Measurements from ENCODE around the gene CHRNB2. TPM values are rescaled to one million over a fixed set of nuclear protein-coding genes. Genes with fewer than 3 reads are reported as not detected.
A peak's percentile ranks its signal among the peaks of the same experiment; 100 is the strongest.

CHRNB2 gene
- total and polyA plus RNA-seq, 9 of the 15 experiments (the other 6 are each of a cell fraction or from before 2014, with no cell fraction given): 0.01 TPM; not detected in 8

DNA sequence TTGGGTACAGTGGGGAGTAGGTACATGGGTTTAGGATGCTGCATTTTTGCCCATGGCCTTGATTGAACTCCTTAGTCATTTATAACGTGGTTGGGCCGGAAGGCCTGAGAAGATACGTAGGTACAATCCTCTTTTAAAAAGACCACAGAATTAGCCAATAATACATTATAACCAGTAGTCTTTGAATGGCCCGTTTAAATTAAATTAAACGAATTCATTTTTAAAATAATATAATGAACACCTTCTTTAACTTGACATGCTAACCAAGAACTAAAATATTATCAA is 60.5 kb downstream of the CHRNB2 start:
- Histone ChIP-seq H3K27ac (ENCODE audit: extremely low read depth, low read depth, low read length) (peak overlapping the region; percentile 92), H3K9ac (ENCODE audit: insufficient read depth in 1 of 2, low read depth in 2 of 2, low read length in 2 of 2) (peak overlapping the region in 1 of 2 experiments; percentile 89; a peak in 2 of 4 replicates), H3K4me3 (peak overlapping the region; percentile 93), H3K27me3 (ENCODE audit: control insufficient read depth in 2 of 2, insufficient read depth in 2 of 2, low read length in 2 of 2) (no peaks in the 10 kb centered on the region), H3K9me3 (replicated peaks; ENCODE audit: control insufficient read depth, insufficient read depth, low read depth, low read length) (peaks cover 17% of the 10 kb centered on the region; the same call in 1 of the 2 replicates), H3K36me3 (ENCODE audit: control insufficient read depth, insufficient read depth, low read length) (peaks cover 13% of the 10 kb centered on the region; the same call in 2 of the 3 replicates), H2AFZ (ENCODE audit: low read depth, low read length) (peak overlapping the region; percentile 100), H3K4me1 (replicated peaks in 1 of 2; ENCODE audit: control insufficient read depth in 2 of 2, insufficient read depth in 2 of 2, low read length in 2 of 2) (peaks cover 17% of the 10 kb centered on the region in 2 experiments), H4K20me1 (replicated peaks; ENCODE audit: control insufficient read depth, insufficient read depth, low read length) (no peaks in the 10 kb centered on the region), H3K79me2 (ENCODE audit: control insufficient read depth, insufficient read depth, low read length) (peaks cover 45% of the 10 kb centered on the region), H3K9me1 (ENCODE audit: control insufficient read depth, insufficient read depth, low read length) (no peaks in the 10 kb centered on the region), H3K4me2 (ENCODE audit: insufficient read depth, low read length) (peak overlapping the region; percentile 89)
- in situ Hi-C loops (cut with MboI): no loop called here
- no peak for FAIRE-seq
- ATAC-seq: no peak
- 42% methylated on average over 5 of the region's 5 CpGs for WGBS (ENCODE audit: insufficient coverage, low coverage, missing lambda C conversion rate)
- ChIA-PET CTCF (ENCODE audit: low intra/inter-chr PET ratio) (no interaction called here), POLR2A (interaction anchor here (1.7 kb wide), 1 partner anchor 17 kb away, joined by 6 read pairs; no protein-coding TSS in a partner anchor)
- intact Hi-C loops (cut with micrococcal nuclease): no loop called here
- BruUV-seq (replicated peaks): TSS peak; percentile 90
- no peak for DNase-seq (ENCODE audit: extremely low read depth in 1 of 4, low spot score in 3 of 4)
- TF ChIP-seq ZKSCAN1 (IDR thresholded peaks at IDR 0.05; ENCODE audit: low read depth, low read length) (no peak), U2AF1 (optimal IDR thresholded peaks at IDR 0.05; ENCODE audit: low read depth, low read length) (no peak), SLC30A9 (CRISPR knock-in tag; IDR thresholded peaks at IDR 0.05) (no peak), CHD4 (IDR thresholded peaks at IDR 0.05; ENCODE audit: insufficient read depth, insufficient replicate concordance, low read depth, low read length, poor library complexity, severe bottlenecking) (no peak), TRIM28 (IDR thresholded peaks at IDR 0.05) (peak; percentile 34; the same call in 1 of the 2 replicates), GMEB1 (CRISPR knock-in tag; IDR thresholded peaks at IDR 0.05) (no peak), JUNB (CRISPR knock-in tag; conservative IDR thresholded peaks at IDR 0.05) (no peak), NKRF (IDR thresholded peaks at IDR 0.05; ENCODE audit: borderline replicate concordance) (no peak; the same call in 1 of the 2 replicates), ZNF24 (IDR thresholded peaks at IDR 0.05) (no peak), XRCC4 (IDR thresholded peaks at IDR 0.05; ENCODE audit: extremely low read depth, insufficient read depth, insufficient read length) (no peak), SREBF1 (IDR thresholded peaks at IDR 0.05; ENCODE audit: borderline replicate concordance, low read depth, low read length) (no peak), CXXC5 (CRISPR knock-in tag; IDR thresholded peaks at IDR 0.05) (no peak), ELF1 (tag; IDR thresholded peaks at IDR 0.05) (0 out of 2 replicates have a peak, but pooled peaks have one; percentile 3), RAD51 (IDR thresholded peaks at IDR 0.05; ENCODE audit: borderline replicate concordance, low read depth) (no peak), HIVEP1 (CRISPR knock-in tag; IDR thresholded peaks at IDR 0.05) (no peak), CBX5 (IDR thresholded peaks at IDR 0.05; ENCODE audit: borderline replicate concordance, low read depth) (0 out of 2 replicates have a peak, but pooled peaks have one; percentile 6), POLR2B (IDR thresholded peaks at IDR 0.05; ENCODE audit: low read depth, partially characterized antibody) (no peak), ZNF197 (CRISPR knock-in tag; IDR thresholded peaks at IDR 0.05; ENCODE audit: low read depth) (no peak), IFI16 (CRISPR knock-in tag; IDR thresholded peaks at IDR 0.05) (no peak), NRF1 (conservative IDR thresholded peaks at IDR 0.05 in 1 of 2, IDR thresholded peaks at IDR 0.05 in 1 of 2) (no peak), ZNF589 (CRISPR knock-in tag; IDR thresholded peaks at IDR 0.05; ENCODE audit: low read depth) (0 out of 2 replicates have a peak, but pooled peaks have one; percentile 12), CREB1 (IDR thresholded peaks at IDR 0.05) (no peak), CREB1 (CRISPR knock-in tag; IDR thresholded peaks at IDR 0.05) (no peak)
